ENCODE data around the gene PPARG.
"Not testable (repeated sequence)": the region's sequence is repeated elsewhere in the genome, so short reads cannot be mapped to it uniquely, and the experiment has no call there.

- TF ChIP-seq EZH2phosphoT487 (IDR thresholded peaks at IDR 0.05; ENCODE audit: insufficient read depth, low read depth); EZH2 (IDR thresholded peaks at IDR 0.05; ENCODE audit: insufficient read depth, poor library complexity, severe bottlenecking): not testable (repeated sequence)
These were observed 97.8 kb downstream of the PPARG start for GRCh38 chr3:12386514-12387291.
